PFSK-1 (cell line): Measurements from ENCODE around the gene NTM.

Experiments
- FOXP2 ChIP-seq: optimal IDR thresholded peaks from 2 replicates; pipeline ENCODE3; 2011; ENCODE audit warnings: borderline replicate concordance, control low read depth, inconsistent platforms; ENCODE audit not compliant: insufficient read depth; ENCODE audit errors: extremely low read length, extremely low read depth
- POLR2AphosphoS5 ChIP-seq: IDR thresholded peaks from 2 replicates; pipeline ENCODE4 v1.6.1; 2012; ENCODE audit warnings: low read depth, mild to moderate bottlenecking, control low read depth, low read length, moderate library complexity
- REST ChIP-seq, 2 experiments: IDR thresholded peaks; 2 replicates each; pipeline versions ENCODE4 v1.6.1 to v1.8.0; 2011 to 2012; ENCODE audit warnings: low read depth in 2 of 2, low read length in 2 of 2, control low read depth in 1 of 2, inconsistent platforms in 1 of 2, mild to moderate bottlenecking in 1 of 2, moderate library complexity in 1 of 2; ENCODE audit not compliant: insufficient read depth in 1 of 2
- SIN3A ChIP-seq: IDR thresholded peaks from 2 replicates; pipeline ENCODE4 v1.6.1; 2012; ENCODE audit warnings: mild to moderate bottlenecking, low read length, moderate library complexity, borderline replicate concordance; ENCODE audit not compliant: insufficient read depth
- TAF1 ChIP-seq: IDR thresholded peaks from 2 replicates; pipeline ENCODE4 v1.6.1; 2012; ENCODE audit warnings: low read length, control low read depth, borderline replicate concordance; ENCODE audit not compliant: insufficient read depth

NTM gene

DNA sequence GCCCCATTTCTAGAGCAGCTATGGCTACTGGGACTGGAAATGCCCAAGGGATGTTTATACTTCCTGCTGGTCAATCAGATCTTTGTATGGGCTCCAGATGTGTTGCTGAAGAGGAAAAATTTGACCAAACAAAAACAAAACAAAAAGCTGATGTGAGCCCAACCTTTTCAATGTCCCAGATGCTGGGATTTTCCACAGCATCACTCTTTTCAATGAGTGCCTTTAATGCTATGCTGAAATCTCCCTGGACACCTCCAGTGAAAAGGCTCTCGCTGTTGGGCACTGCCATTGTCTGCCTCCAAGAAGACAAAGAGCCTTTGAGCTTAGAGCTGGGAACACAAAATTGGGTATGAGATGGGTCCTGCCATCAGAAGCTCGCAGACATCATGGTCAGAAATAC is 671.9 kb downstream of the NTM start:
- TF ChIP-seq SIN3A (no peak), POLR2AphosphoS5 (no peak), REST (IDR thresholded peaks at IDR 0.05; ENCODE audit: insufficient read depth in 1 of 2, low read depth in 2 of 2, low read length in 2 of 2) (no peak), TAF1 (no peak), FOXP2 (no peak)

- no peak for TF ChIP-seq FOXP2
- no peak for TF ChIP-seq REST (IDR thresholded peaks at IDR 0.05; ENCODE audit: insufficient read depth in 1 of 2, low read depth in 2 of 2, low read length in 2 of 2)
- no peak for TF ChIP-seq TAF1
- no peak for TF ChIP-seq SIN3A
- TF ChIP-seq POLR2AphosphoS5: no peak
Measured at GRCh38 chr11:132043714-132044113, 673.3 kb downstream of the NTM start.

GRCh38 chr11:132045107-132045506 is 674.7 kb downstream of the NTM start:
- TF ChIP-seq POLR2AphosphoS5 (no peak), REST (IDR thresholded peaks at IDR 0.05; ENCODE audit: insufficient read depth in 1 of 2, low read depth in 2 of 2, low read length in 2 of 2) (no peak), SIN3A (no peak), TAF1 (no peak), FOXP2 (no peak)

- no peak for TF ChIP-seq SIN3A
Measured at GRCh38 chr11:132046288-132046865, 676.0 kb downstream of the NTM start.

GRCh38 chr11:132047167-132047566 is 676.8 kb downstream of the NTM start:
- no peak for TF ChIP-seq SIN3A
- no peak for TF ChIP-seq TAF1
- TF ChIP-seq REST (IDR thresholded peaks at IDR 0.05; ENCODE audit: insufficient read depth in 1 of 2, low read depth in 2 of 2, low read length in 2 of 2): no peak
- no peak for TF ChIP-seq FOXP2
- no peak for TF ChIP-seq POLR2AphosphoS5
